Activated CD8-positive, alpha-beta T cell treated with anti-CD3 and anti-CD28 coated beads for 36 hours (primary cell): ENCODE measurements around the gene AANAT. TPM values are rescaled to one million over a fixed set of nuclear protein-coding genes. Genes with fewer than 3 reads are reported as not detected.

Experiments used
- ATAC-seq: fragments of 200-7000 bp; cut with Tn5 transposase; one replicate; pipeline ENCODE4 v1.10.0; 2021; ENCODE audit warnings: mild to moderate bottlenecking, moderate library complexity
- CTCF ChIA-PET: fragments of 350-600 bp; sonication (Branson Sonifier 250); formaldehyde crosslinking; loops from one replicate; lab custom pipeline; 2021; ENCODE audit warnings: antibody characterized with exemption; lab: Charles Lee
- POLR2A ChIA-PET: fragments of 350-600 bp; sonication (Branson Sonifier 250); formaldehyde crosslinking; loops from one replicate; lab custom pipeline; 2021; ENCODE audit warnings: antibody characterized with exemption; lab: Charles Lee
- DNase-seq: peaks from one replicate; pipeline ENCODE4 v3.0.0-alpha.2; 2020
- H3K27ac Mint-ChIP-seq: one replicate; pipeline ENCODE4 v1.8.0; 2021; ENCODE audit warnings: mild to moderate bottlenecking, mixed read lengths
- H3K27me3 Mint-ChIP-seq: one replicate; pipeline ENCODE4 v1.8.0; 2021; ENCODE audit warnings: mixed read lengths
- H3K36me3 Mint-ChIP-seq: one replicate; pipeline ENCODE4 v1.8.0; 2021; ENCODE audit warnings: low read depth, mixed read lengths
- H3K4me1 Mint-ChIP-seq: one replicate; pipeline ENCODE4 v1.8.0; 2021; ENCODE audit warnings: low read depth, mixed read lengths
- H3K4me3 Mint-ChIP-seq: one replicate; pipeline ENCODE4 v1.8.0; 2021; ENCODE audit warnings: mild to moderate bottlenecking, moderate library complexity, mixed read lengths
- H3K9me3 Mint-ChIP-seq: one replicate; pipeline ENCODE4 v1.8.0; 2021; ENCODE audit warnings: mixed read lengths
- CTCF ChIP-seq: fragments of 200-600 bp; IDR thresholded peaks from one replicate; pipeline ENCODE4 v1.8.0; 2022; ENCODE audit warnings: antibody characterized with exemption, mild to moderate bottlenecking
- intact Hi-C: fragments of 100-400 bp; cut with micrococcal nuclease; formaldehyde crosslinking; loops from one replicate; pipeline ENCODE4 v1.10.0; 2022
- total RNA-seq, 2 experiments: library from RNA; stranded (reverse); gene quantifications; one replicate each; pipeline ENCODE4 v1.2.3, GENCODE V29; 2021

The AANAT gene
- total RNA-seq, 2 experiments from 2014 or later = 0.34 TPM; not detected in 1

DNA sequence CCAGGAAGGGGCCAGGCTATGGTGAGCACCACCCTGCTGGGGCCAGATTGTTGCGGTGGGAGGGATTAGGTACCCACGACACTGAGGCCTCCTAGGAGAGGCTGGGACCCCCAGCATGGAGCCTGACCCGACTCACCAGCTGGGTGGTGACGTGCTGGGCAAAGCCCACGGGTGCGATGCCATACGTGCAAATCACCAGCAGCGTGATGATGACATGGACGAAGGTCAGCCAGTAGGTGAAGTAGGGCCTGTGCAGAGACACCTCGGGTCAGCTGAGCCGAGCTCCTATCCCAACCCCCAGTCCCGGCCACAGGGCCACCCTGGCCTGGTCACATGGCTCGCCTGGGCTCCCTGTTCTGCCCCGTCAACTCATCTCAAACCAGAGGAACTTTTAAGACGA is 7.5 kb downstream of the AANAT start:
- POLR2A ChIA-PET = interaction anchor here (0.7 to 1.1 kb wide), 3 partner anchors 16 to 19 kb away, joined by 3 to 4 read pairs (median 4); no protein-coding TSS in a partner anchor
- no peak overlapping the region for H3K27ac Mint-ChIP-seq
- CTCF ChIA-PET = interaction anchor here (1.1 to 1.6 kb wide), 5 partner anchors 15 to 48 kb away, joined by 3 to 5 read pairs (median 4); no protein-coding TSS in a partner anchor
- H3K27me3 Mint-ChIP-seq = no peaks in the 10 kb centered on the region
- intact Hi-C loops = no loop called here
- H3K4me1 Mint-ChIP-seq = no peaks in the 10 kb centered on the region
- H3K4me3 Mint-ChIP-seq = no peak overlapping the region
- ATAC-seq = no peak
- DNase-seq = no peak
- H3K36me3 Mint-ChIP-seq = peaks cover 16% of the 10 kb centered on the region
- no peak for TF ChIP-seq CTCF
- H3K9me3 Mint-ChIP-seq = no peaks in the 10 kb centered on the region

- CTCF ChIA-PET = interaction anchor here (1.1 to 1.6 kb wide), 5 partner anchors 9 to 47 kb away, joined by 3 to 5 read pairs (median 4); no protein-coding TSS in a partner anchor
- H3K27ac Mint-ChIP-seq = no peak overlapping the region
- H3K4me3 Mint-ChIP-seq = no peak overlapping the region
- no peaks in the 10 kb centered on the region for H3K27me3 Mint-ChIP-seq
- TF ChIP-seq CTCF = no peak
- H3K9me3 Mint-ChIP-seq = no peaks in the 10 kb centered on the region
- peaks cover 16% of the 10 kb centered on the region for H3K36me3 Mint-ChIP-seq
- POLR2A ChIA-PET = interaction anchor here (0.7 to 1.1 kb wide), 3 partner anchors 17 to 19 kb away, joined by 3 to 4 read pairs (median 4); no protein-coding TSS in a partner anchor
- ATAC-seq (no peak), DNase-seq (no peak)
- intact Hi-C loops = no loop called here
- no peaks in the 10 kb centered on the region for H3K4me1 Mint-ChIP-seq
Measured at GRCh38 chr17:76475302-76475701, 7.9 kb downstream of the AANAT start.

- ATAC-seq = no peak
- Mint-ChIP-seq H3K9me3 (no peaks in the 10 kb centered on the region), H3K27me3 (no peaks in the 10 kb centered on the region), H3K36me3 (peaks cover 18% of the 10 kb centered on the region), H3K4me3 (no peak overlapping the region), H3K4me1 (peaks cover 10% of the 10 kb centered on the region), H3K27ac (no peak overlapping the region)
- TF ChIP-seq CTCF = no peak
- DNase-seq = no peak
- intact Hi-C loops = no loop called here
- ChIA-PET POLR2A (interaction anchor here (0.6 to 0.9 kb wide), 2 partner anchors 24 to 56 kb away, joined by 3 read pairs; no protein-coding TSS in a partner anchor), CTCF (interaction anchor here (1.4 kb wide), 1 partner anchor 10 kb away, joined by 3 read pairs; no protein-coding TSS in a partner anchor)
Measured at GRCh38 chr17:76476736-76477135, 9.3 kb downstream of the AANAT start.

DNA sequence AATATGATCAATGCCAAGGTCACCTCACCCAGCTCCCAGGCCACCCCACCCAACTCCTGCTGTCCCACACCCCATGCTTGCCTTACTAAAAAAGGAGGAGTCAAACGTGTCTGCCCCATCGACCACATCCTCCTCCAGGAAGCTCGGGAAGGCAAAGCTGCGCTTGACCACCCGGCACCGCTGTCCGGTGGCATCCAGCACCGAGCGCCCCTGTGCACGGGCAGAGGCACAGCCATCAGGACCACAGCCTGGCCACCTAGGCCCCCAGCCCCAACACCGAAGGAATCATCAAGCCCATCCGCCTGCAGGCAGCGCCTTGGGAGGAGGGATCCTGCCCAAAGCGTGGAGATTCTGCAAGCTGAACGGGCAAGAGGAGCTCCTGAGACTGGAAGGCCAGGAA is 10.2 kb downstream of the AANAT start:
- H3K9me3 Mint-ChIP-seq = no peaks in the 10 kb centered on the region
- POLR2A ChIA-PET = interaction anchor here (0.9 to 1.0 kb wide), 2 partner anchors 10 to 23 kb away, joined by 3 to 4 read pairs; partner anchors contain the start of gene AANAT
- peaks cover 13% of the 10 kb centered on the region for H3K4me1 Mint-ChIP-seq
- no peaks in the 10 kb centered on the region for H3K27me3 Mint-ChIP-seq
- H3K36me3 Mint-ChIP-seq = peaks cover 17% of the 10 kb centered on the region
- no peak for TF ChIP-seq CTCF
- ATAC-seq = no peak
- no peak overlapping the region for H3K4me3 Mint-ChIP-seq
- no peak overlapping the region for H3K27ac Mint-ChIP-seq
- CTCF ChIA-PET = interaction anchor here (1.4 to 1.7 kb wide), 2 partner anchors 11 to 30 kb away, joined by 3 to 5 read pairs; no protein-coding TSS in a partner anchor
- DNase-seq = no peak
- intact Hi-C loops = no loop called here

GRCh38 chr17:76478097-76478496 is 10.7 kb downstream of the AANAT start:
- TF ChIP-seq CTCF = no peak
- H3K27ac Mint-ChIP-seq = no peak overlapping the region
- CTCF ChIA-PET = interaction anchor here (1.4 to 1.7 kb wide), 2 partner anchors 11 to 29 kb away, joined by 3 to 5 read pairs; no protein-coding TSS in a partner anchor
- peaks cover 13% of the 10 kb centered on the region for H3K4me1 Mint-ChIP-seq
- intact Hi-C loops = no loop called here
- H3K4me3 Mint-ChIP-seq = no peak overlapping the region
- POLR2A ChIA-PET = interaction anchor here (1.0 kb wide), 1 partner anchor 11 kb away, joined by 4 read pairs; the partner anchor contains the start of gene AANAT
- H3K36me3 Mint-ChIP-seq = peaks cover 16% of the 10 kb centered on the region
- ATAC-seq = no peak
- no peak for DNase-seq
- no peaks in the 10 kb centered on the region for H3K27me3 Mint-ChIP-seq
- no peaks in the 10 kb centered on the region for H3K9me3 Mint-ChIP-seq
